ENCODE results near the gene PDLIM5. TPM values are rescaled to one million over a fixed set of nuclear protein-coding genes. Genes with fewer than 3 reads are reported as not detected.

PDLIM5 gene
- total RNA-seq, 2 experiments from 2014 or later: 18.1 to 18.3 TPM

GRCh38 chr4:94412658-94413038 is 39.1 kb upstream of the PDLIM5 start:
- Mint-ChIP-seq H3K27ac (no peak overlapping the region), H3K9me3 (ENCODE audit: insufficient read depth) (no peaks in the 10 kb centered on the region), H3K4me1 (ENCODE audit: low read depth) (no peaks in the 10 kb centered on the region), H3K36me3 (ENCODE audit: low read depth) (no peaks in the 10 kb centered on the region), H3K27me3 (ENCODE audit: low read depth) (peaks cover 16% of the 10 kb centered on the region), H3K4me3 (no peak overlapping the region)
- ChIA-PET CTCF (no interaction called here), POLR2A (no interaction called here)
- DNase-seq: no peak
- ATAC-seq: no peak

GRCh38 chr4:94413085-94413840 is 38.5 kb upstream of the PDLIM5 start:
- Mint-ChIP-seq H3K27me3 (ENCODE audit: low read depth) (peaks cover 16% of the 10 kb centered on the region), H3K27ac (no peak overlapping the region), H3K4me1 (ENCODE audit: low read depth) (no peaks in the 10 kb centered on the region), H3K4me3 (no peak overlapping the region), H3K36me3 (ENCODE audit: low read depth) (no peaks in the 10 kb centered on the region), H3K9me3 (ENCODE audit: insufficient read depth) (no peaks in the 10 kb centered on the region)
- ATAC-seq: no peak
- DNase-seq: no peak
- POLR2A ChIA-PET: no interaction called here
- CTCF ChIA-PET: no interaction called here

GRCh38 chr4:94414907-94415306 is 36.8 kb upstream of the PDLIM5 start:
- H3K27me3 Mint-ChIP-seq (ENCODE audit: low read depth): peaks cover 13% of the 10 kb centered on the region
- no peaks in the 10 kb centered on the region for H3K9me3 Mint-ChIP-seq (ENCODE audit: insufficient read depth)
- H3K36me3 Mint-ChIP-seq (ENCODE audit: low read depth): no peaks in the 10 kb centered on the region
- no peaks in the 10 kb centered on the region for H3K4me1 Mint-ChIP-seq (ENCODE audit: low read depth)
- no peak for ATAC-seq
- no peak for DNase-seq
- no peak overlapping the region for H3K27ac Mint-ChIP-seq
- ChIA-PET CTCF (interaction anchor here (1.5 kb wide), 1 partner anchor 8 kb away, joined by 5 read pairs; no protein-coding TSS in a partner anchor), POLR2A (no interaction called here)
- no peak overlapping the region for H3K4me3 Mint-ChIP-seq

GRCh38 chr4:94415448-94415847 is 36.3 kb upstream of the PDLIM5 start:
- peaks cover 13% of the 10 kb centered on the region for H3K27me3 Mint-ChIP-seq (ENCODE audit: low read depth)
- no peak for ATAC-seq
- no peak overlapping the region for H3K4me3 Mint-ChIP-seq
- no peak for DNase-seq
- CTCF ChIA-PET: interaction anchor here (1.5 kb wide), 1 partner anchor 8 kb away, joined by 5 read pairs; no protein-coding TSS in a partner anchor
- H3K27ac Mint-ChIP-seq: no peak overlapping the region
- H3K9me3 Mint-ChIP-seq (ENCODE audit: insufficient read depth): no peaks in the 10 kb centered on the region
- no peaks in the 10 kb centered on the region for H3K4me1 Mint-ChIP-seq (ENCODE audit: low read depth)
- POLR2A ChIA-PET: no interaction called here
- H3K36me3 Mint-ChIP-seq (ENCODE audit: low read depth): no peaks in the 10 kb centered on the region

GRCh38 chr4:94416335-94416734 is 35.4 kb upstream of the PDLIM5 start:
- Mint-ChIP-seq H3K36me3 (ENCODE audit: low read depth) (no peaks in the 10 kb centered on the region), H3K27ac (no peak overlapping the region), H3K4me3 (no peak overlapping the region), H3K27me3 (ENCODE audit: low read depth) (peaks cover 13% of the 10 kb centered on the region), H3K4me1 (ENCODE audit: low read depth) (no peaks in the 10 kb centered on the region), H3K9me3 (ENCODE audit: insufficient read depth) (no peaks in the 10 kb centered on the region)
- ATAC-seq (no peak), DNase-seq (no peak)
- ChIA-PET POLR2A (no interaction called here), CTCF (interaction anchor here (1.5 kb wide), 1 partner anchor 9 kb away, joined by 5 read pairs; no protein-coding TSS in a partner anchor)

GRCh38 chr4:94416981-94417380 is 34.8 kb upstream of the PDLIM5 start:
- H3K27me3 Mint-ChIP-seq (ENCODE audit: low read depth): peaks cover 13% of the 10 kb centered on the region
- no peaks in the 10 kb centered on the region for H3K9me3 Mint-ChIP-seq (ENCODE audit: insufficient read depth)
- CTCF ChIA-PET: interaction anchor here (0.9 kb wide), 1 partner anchor 8 kb away, joined by 3 read pairs; no protein-coding TSS in a partner anchor
- no peaks in the 10 kb centered on the region for H3K4me1 Mint-ChIP-seq (ENCODE audit: low read depth)
- no peak overlapping the region for H3K27ac Mint-ChIP-seq
- DNase-seq (no peak), ATAC-seq (no peak)
- H3K4me3 Mint-ChIP-seq: no peak overlapping the region
- H3K36me3 Mint-ChIP-seq (ENCODE audit: low read depth): no peaks in the 10 kb centered on the region
- POLR2A ChIA-PET: no interaction called here

- no peak for DNase-seq
- H3K9me3 Mint-ChIP-seq (ENCODE audit: insufficient read depth): peaks cover 8% of the 10 kb centered on the region
- H3K27ac Mint-ChIP-seq: no peak overlapping the region
- H3K27me3 Mint-ChIP-seq (ENCODE audit: low read depth): peaks cover 16% of the 10 kb centered on the region
- ChIA-PET POLR2A (no interaction called here), CTCF (interaction anchor here (2.7 kb wide), 1 partner anchor 12 kb away, joined by 14 read pairs; no protein-coding TSS in a partner anchor)
- no peaks in the 10 kb centered on the region for H3K4me1 Mint-ChIP-seq (ENCODE audit: low read depth)
- no peaks in the 10 kb centered on the region for H3K36me3 Mint-ChIP-seq (ENCODE audit: low read depth)
- H3K4me3 Mint-ChIP-seq: no peak overlapping the region
- no peak for ATAC-seq
These were observed 32.2 kb upstream of the PDLIM5 start for GRCh38 chr4:94419549-94419948.

GRCh38 chr4:94419956-94420355 is 31.8 kb upstream of the PDLIM5 start:
- ChIA-PET CTCF (interaction anchor here (2.7 kb wide), 1 partner anchor 13 kb away, joined by 14 read pairs; no protein-coding TSS in a partner anchor), POLR2A (no interaction called here)
- Mint-ChIP-seq H3K27ac (no peak overlapping the region), H3K27me3 (ENCODE audit: low read depth) (peaks cover 16% of the 10 kb centered on the region), H3K9me3 (ENCODE audit: insufficient read depth) (peaks cover 10% of the 10 kb centered on the region), H3K36me3 (ENCODE audit: low read depth) (no peaks in the 10 kb centered on the region), H3K4me3 (no peak overlapping the region), H3K4me1 (ENCODE audit: low read depth) (no peaks in the 10 kb centered on the region)
- ATAC-seq (no peak), DNase-seq (no peak)

GRCh38 chr4:94420356-94420755 is 31.4 kb upstream of the PDLIM5 start:
- Mint-ChIP-seq H3K4me1 (ENCODE audit: low read depth) (no peaks in the 10 kb centered on the region), H3K27ac (no peak overlapping the region), H3K4me3 (no peak overlapping the region), H3K27me3 (ENCODE audit: low read depth) (peaks cover 16% of the 10 kb centered on the region), H3K36me3 (ENCODE audit: low read depth) (no peaks in the 10 kb centered on the region), H3K9me3 (ENCODE audit: insufficient read depth) (peaks cover 10% of the 10 kb centered on the region)
- CTCF ChIA-PET: no interaction called here
- ATAC-seq: no peak
- DNase-seq: no peak
- POLR2A ChIA-PET: no interaction called here

- Mint-ChIP-seq H3K4me3 (no peak overlapping the region), H3K4me1 (ENCODE audit: low read depth) (no peaks in the 10 kb centered on the region), H3K36me3 (ENCODE audit: low read depth) (no peaks in the 10 kb centered on the region), H3K9me3 (ENCODE audit: insufficient read depth) (peaks cover 10% of the 10 kb centered on the region), H3K27me3 (ENCODE audit: low read depth) (peaks cover 20% of the 10 kb centered on the region), H3K27ac (no peak overlapping the region)
- ChIA-PET CTCF (no interaction called here), POLR2A (no interaction called here)
- ATAC-seq (no peak), DNase-seq (no peak)
These were observed 25.0 kb upstream of the PDLIM5 start for GRCh38 chr4:94426783-94427182.

GRCh38 chr4:94428884-94429283 is 22.9 kb upstream of the PDLIM5 start:
- no peak for DNase-seq
- Mint-ChIP-seq H3K36me3 (ENCODE audit: low read depth) (no peaks in the 10 kb centered on the region), H3K27ac (no peak overlapping the region), H3K9me3 (ENCODE audit: insufficient read depth) (peaks cover 9% of the 10 kb centered on the region), H3K27me3 (ENCODE audit: low read depth) (peaks cover 9% of the 10 kb centered on the region), H3K4me3 (no peak overlapping the region), H3K4me1 (ENCODE audit: low read depth) (no peaks in the 10 kb centered on the region)
- no peak for ATAC-seq
- ChIA-PET POLR2A (no interaction called here), CTCF (interaction anchor here (1.0 kb wide), 1 partner anchor 22 kb away, joined by 4 read pairs; no protein-coding TSS in a partner anchor)

- CTCF ChIA-PET: no interaction called here
- H3K9me3 Mint-ChIP-seq (ENCODE audit: insufficient read depth): no peaks in the 10 kb centered on the region
- no peak for DNase-seq
These were observed 21.3 kb upstream of the PDLIM5 start for GRCh38 chr4:94430406-94430805.

GRCh38 chr4:94431388-94431787 is 20.4 kb upstream of the PDLIM5 start:
- ChIA-PET CTCF (no interaction called here), POLR2A (no interaction called here)
- no peak overlapping the region for H3K27ac Mint-ChIP-seq
- no peaks in the 10 kb centered on the region for H3K36me3 Mint-ChIP-seq (ENCODE audit: low read depth)
- no peaks in the 10 kb centered on the region for H3K9me3 Mint-ChIP-seq (ENCODE audit: insufficient read depth)
- H3K27me3 Mint-ChIP-seq (ENCODE audit: low read depth): peaks cover 6% of the 10 kb centered on the region
- DNase-seq: no peak
- ATAC-seq: no peak
- H3K4me1 Mint-ChIP-seq (ENCODE audit: low read depth): no peaks in the 10 kb centered on the region
- H3K4me3 Mint-ChIP-seq: no peak overlapping the region

More at GRCh38 chr4:94430406-94430805, 21.3 kb upstream of the PDLIM5 start:
- no peaks in the 10 kb centered on the region for H3K36me3 Mint-ChIP-seq (ENCODE audit: low read depth)
- no peak overlapping the region for H3K27ac Mint-ChIP-seq
- peaks cover 3% of the 10 kb centered on the region for H3K27me3 Mint-ChIP-seq (ENCODE audit: low read depth)
- POLR2A ChIA-PET: no interaction called here
- no peak overlapping the region for H3K4me3 Mint-ChIP-seq
- H3K4me1 Mint-ChIP-seq (ENCODE audit: low read depth): no peaks in the 10 kb centered on the region
- ATAC-seq: no peak

Measured in activated CD8-positive, alpha-beta T cell treated with anti-CD3 and anti-CD28 coated beads, Interleukin-2, amount 10 ng/mL, durations not matched to agents 7 days and 5 days (primary cell).